NCI-H69 (cell line): ENCODE results near the gene SAE1.
"Not testable (repeated sequence)": the region's sequence is repeated elsewhere in the genome, so short reads cannot be mapped to it uniquely, and the experiment has no call there.

Source experiments
- DNase-seq: peaks from one replicate; lab custom pipeline; 2025; lab: John Stamatoyannopoulos, UW

SAE1 gene

GRCh38 chr19:47240996-47241918 is 110.6 kb downstream of the SAE1 start:
- peak; percentile 99 for DNase-seq

GRCh38 chr19:47241919-47242577 is 111.4 kb downstream of the SAE1 start:
- DNase-seq = no peak

GRCh38 chr19:47243364-47243775 is 112.7 kb downstream of the SAE1 start:
- DNase-seq = no peak

GRCh38 chr19:47243776-47244547 is 113.3 kb downstream of the SAE1 start:
- peak; percentile 97 for DNase-seq

- DNase-seq = peak; percentile 74
Observed at GRCh38 chr19:47247308-47247990, 116.8 kb downstream of the SAE1 start.

- DNase-seq = not testable (repeated sequence)
Observed at GRCh38 chr19:47253016-47253415, 122.4 kb downstream of the SAE1 start.

- no peak for DNase-seq
Observed at GRCh38 chr19:47253467-47253881, 122.8 kb downstream of the SAE1 start.

- no peak for DNase-seq
Observed at GRCh38 chr19:47253970-47254369, 123.3 kb downstream of the SAE1 start.

- peak; percentile 99 for DNase-seq
Observed at GRCh38 chr19:47255879-47256692, 125.5 kb downstream of the SAE1 start, which contains the start of gene CCDC9. Gene CCDC9, plus strand, starts transcription at chr19:47256525. Its CDS starts 1,876 bp downstream, at chr19:47258401.

GRCh38 chr19:47256693-47257410 is 126.2 kb downstream of the SAE1 start:
- DNase-seq = peak; percentile 100

GRCh38 chr19:47257411-47258169 is 127.0 kb downstream of the SAE1 start:
- DNase-seq = no peak

GRCh38 chr19:47258434-47258833 is 127.8 kb downstream of the SAE1 start:
- DNase-seq = no peak

GRCh38 chr19:47258895-47259555 is 128.4 kb downstream of the SAE1 start:
- no peak for DNase-seq
